ENCODE results near the gene PCDH17. TPM values are rescaled to one million over a fixed set of nuclear protein-coding genes. Genes with fewer than 3 reads are reported as not detected.

PCDH17 gene
- total RNA-seq, 1 experiment from 2014 or later: 0.11 TPM

DNA sequence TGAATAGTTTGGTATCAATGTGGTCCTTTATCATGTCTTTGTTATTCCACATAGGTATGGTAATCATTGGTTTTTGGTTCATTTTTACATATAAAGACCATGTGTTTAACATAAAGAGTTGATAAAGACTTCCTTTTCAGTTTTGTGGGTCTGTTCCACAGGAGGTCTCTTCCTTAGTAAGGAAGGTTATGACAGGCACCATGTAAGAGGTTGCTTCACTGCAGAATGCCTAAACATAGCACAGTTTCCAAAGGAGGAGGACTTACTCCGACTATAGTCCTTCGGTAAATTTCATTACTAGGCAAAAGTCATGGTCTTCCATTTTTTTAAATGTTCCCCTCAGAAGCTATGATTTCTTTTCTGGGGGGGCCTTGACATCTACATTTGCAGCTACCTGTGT is 27.1 kb upstream of the PCDH17 start:
- H3K9me3 ChIP-seq (ENCODE audit: low read length): no peaks in the 10 kb centered on the region
- H3F3A ChIP-seq (ENCODE audit: low read length, unreplicated experiment): no peaks in the 10 kb centered on the region
- no peak overlapping the region for H2AFZ ChIP-seq (ENCODE audit: low read length)
- DNase-seq (no peak), ATAC-seq (no peak)
- no peak overlapping the region for H3K9ac ChIP-seq (ENCODE audit: low read length)
- no peaks in the 10 kb centered on the region for H4K20me1 ChIP-seq (ENCODE audit: low read length)
- H3K9me2 ChIP-seq (replicated peaks; ENCODE audit: low read length): no peaks in the 10 kb centered on the region
- no peaks in the 10 kb centered on the region for H3K36me3 ChIP-seq (ENCODE audit: low read depth, low read length)
- H3K4me2 ChIP-seq (ENCODE audit: low read length): no peak overlapping the region
- H3K4me1 ChIP-seq (ENCODE audit: insufficient read depth, low read length): no peaks in the 10 kb centered on the region
- H3K4me3 ChIP-seq (ENCODE audit: low read length): no peak overlapping the region
- BruUV-seq (replicated peaks): no TSS peak
- no peak overlapping the region for H3K27ac ChIP-seq (ENCODE audit: low read length)
- H3K27me3 ChIP-seq (ENCODE audit: low read length): no peaks in the 10 kb centered on the region
- CTCF ChIA-PET: no interaction called here
- POLR2A ChIA-PET (ENCODE audit: unreplicated experiment): no interaction called here
- intact Hi-C loops (cut with micrococcal nuclease): no loop called here
- H3K79me2 ChIP-seq (ENCODE audit: low read length): no peaks in the 10 kb centered on the region
- TF ChIP-seq EZH2phosphoT487 (IDR thresholded peaks at IDR 0.05; ENCODE audit: borderline replicate concordance, low read length) (no peak), EZH2 (IDR thresholded peaks at IDR 0.05; ENCODE audit: low read length, unreplicated experiment) (no peak)
- TF ChIP-seq, protein P1, sequence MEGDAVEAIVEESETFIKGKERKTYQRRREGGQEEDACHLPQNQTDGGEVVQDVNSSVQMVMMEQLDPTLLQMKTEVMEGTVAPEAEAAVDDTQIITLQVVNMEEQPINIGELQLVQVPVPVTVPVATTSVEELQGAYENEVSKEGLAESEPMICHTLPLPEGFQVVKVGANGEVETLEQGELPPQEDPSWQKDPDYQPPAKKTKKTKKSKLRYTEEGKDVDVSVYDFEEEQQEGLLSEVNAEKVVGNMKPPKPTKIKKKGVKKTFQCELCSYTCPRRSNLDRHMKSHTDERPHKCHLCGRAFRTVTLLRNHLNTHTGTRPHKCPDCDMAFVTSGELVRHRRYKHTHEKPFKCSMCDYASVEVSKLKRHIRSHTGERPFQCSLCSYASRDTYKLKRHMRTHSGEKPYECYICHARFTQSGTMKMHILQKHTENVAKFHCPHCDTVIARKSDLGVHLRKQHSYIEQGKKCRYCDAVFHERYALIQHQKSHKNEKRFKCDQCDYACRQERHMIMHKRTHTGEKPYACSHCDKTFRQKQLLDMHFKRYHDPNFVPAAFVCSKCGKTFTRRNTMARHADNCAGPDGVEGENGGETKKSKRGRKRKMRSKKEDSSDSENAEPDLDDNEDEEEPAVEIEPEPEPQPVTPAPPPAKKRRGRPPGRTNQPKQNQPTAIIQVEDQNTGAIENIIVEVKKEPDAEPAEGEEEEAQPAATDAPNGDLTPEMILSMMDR (conservative IDR thresholded peaks at IDR 0.05; ENCODE audit: low read depth, low read length): no peak

DNA sequence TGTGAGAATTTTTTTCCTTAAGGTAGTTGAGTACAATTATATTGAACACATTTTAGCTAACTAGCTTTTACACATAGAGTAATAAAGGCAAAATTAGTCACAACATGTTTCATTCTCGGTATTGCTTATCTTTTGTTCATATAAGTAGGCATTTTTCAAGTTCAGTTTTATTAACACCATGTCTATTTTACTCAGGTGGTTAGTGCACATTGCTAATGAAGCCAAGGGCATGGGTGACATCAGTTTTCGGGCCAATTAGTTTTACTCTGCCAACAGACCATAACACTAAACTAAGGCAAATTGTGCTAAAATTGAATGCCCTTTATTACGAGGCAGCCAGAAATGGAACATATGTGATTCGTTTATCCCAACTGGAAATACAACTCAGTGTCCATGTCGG is 19.6 kb upstream of the PCDH17 start:
- H4K20me1 ChIP-seq (ENCODE audit: low read length): no peaks in the 10 kb centered on the region
- H3K9ac ChIP-seq (ENCODE audit: low read length): no peak overlapping the region
- no peak for TF ChIP-seq EZH2 (IDR thresholded peaks at IDR 0.05; ENCODE audit: low read length, unreplicated experiment)
- TF ChIP-seq EZH2phosphoT487 (IDR thresholded peaks at IDR 0.05; ENCODE audit: borderline replicate concordance, low read length): no peak
- TF ChIP-seq, protein P1 (conservative IDR thresholded peaks at IDR 0.05; ENCODE audit: low read depth, low read length): no peak
- no peak overlapping the region for H3K4me2 ChIP-seq (ENCODE audit: low read length)
- H3K9me2 ChIP-seq (replicated peaks; ENCODE audit: low read length): no peaks in the 10 kb centered on the region
- BruUV-seq (replicated peaks): no TSS peak
- H3K4me1 ChIP-seq (ENCODE audit: insufficient read depth, low read length): no peaks in the 10 kb centered on the region
- no peak overlapping the region for H3K4me3 ChIP-seq (ENCODE audit: low read length)
- CTCF ChIA-PET: no interaction called here
- intact Hi-C loops (cut with micrococcal nuclease): no loop called here
- DNase-seq: no peak
- ATAC-seq: no peak
- POLR2A ChIA-PET (ENCODE audit: unreplicated experiment): no interaction called here
- H3K79me2 ChIP-seq (ENCODE audit: low read length): no peaks in the 10 kb centered on the region
- H3K27ac ChIP-seq (ENCODE audit: low read length): no peak overlapping the region
- no peaks in the 10 kb centered on the region for H3K36me3 ChIP-seq (ENCODE audit: low read depth, low read length)
- H2AFZ ChIP-seq (ENCODE audit: low read length): no peak overlapping the region
- no peaks in the 10 kb centered on the region for H3K9me3 ChIP-seq (ENCODE audit: low read length)
- H3K27me3 ChIP-seq (ENCODE audit: low read length): no peaks in the 10 kb centered on the region
- H3F3A ChIP-seq (ENCODE audit: low read length, unreplicated experiment): no peaks in the 10 kb centered on the region

DNA sequence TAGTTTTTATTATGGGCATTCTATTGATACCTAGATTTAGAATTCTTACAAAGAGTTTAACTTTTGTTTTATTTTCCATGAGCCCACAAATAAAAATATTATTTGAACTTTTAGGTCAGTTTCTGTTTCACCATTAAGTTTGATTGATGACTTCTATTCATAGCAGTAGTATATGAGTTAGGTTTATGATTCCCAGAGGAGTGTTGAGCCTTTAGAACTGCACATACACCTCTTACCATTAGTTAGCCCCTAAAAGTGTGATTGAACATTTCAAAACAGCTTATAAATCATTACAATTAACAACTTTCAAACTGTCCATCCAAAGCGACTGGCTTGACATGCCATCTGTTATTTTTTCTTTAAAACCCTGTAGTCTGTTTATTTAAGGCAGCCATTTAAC is 19.0 kb upstream of the PCDH17 start:
- Histone ChIP-seq H4K20me1 (ENCODE audit: low read length) (no peaks in the 10 kb centered on the region), H3K27ac (ENCODE audit: low read length) (no peak overlapping the region), H3F3A (ENCODE audit: low read length, unreplicated experiment) (no peaks in the 10 kb centered on the region), H3K9ac (ENCODE audit: low read length) (no peak overlapping the region), H3K4me3 (ENCODE audit: low read length) (no peak overlapping the region), H3K9me2 (replicated peaks; ENCODE audit: low read length) (no peaks in the 10 kb centered on the region), H2AFZ (ENCODE audit: low read length) (no peak overlapping the region), H3K4me2 (ENCODE audit: low read length) (no peak overlapping the region), H3K36me3 (ENCODE audit: low read depth, low read length) (no peaks in the 10 kb centered on the region), H3K4me1 (ENCODE audit: insufficient read depth, low read length) (no peaks in the 10 kb centered on the region), H3K9me3 (ENCODE audit: low read length) (no peaks in the 10 kb centered on the region), H3K79me2 (ENCODE audit: low read length) (no peaks in the 10 kb centered on the region), H3K27me3 (ENCODE audit: low read length) (no peaks in the 10 kb centered on the region)
- ATAC-seq (no peak), DNase-seq (no peak)
- no peak for TF ChIP-seq EZH2 (IDR thresholded peaks at IDR 0.05; ENCODE audit: low read length, unreplicated experiment)
- no peak for TF ChIP-seq EZH2phosphoT487 (IDR thresholded peaks at IDR 0.05; ENCODE audit: borderline replicate concordance, low read length)
- TF ChIP-seq, protein P1 (conservative IDR thresholded peaks at IDR 0.05; ENCODE audit: low read depth, low read length): no peak
- ChIA-PET POLR2A (ENCODE audit: unreplicated experiment) (no interaction called here), CTCF (no interaction called here)
- no TSS peak for BruUV-seq (replicated peaks)
- intact Hi-C loops (cut with micrococcal nuclease): no loop called here
